ENCODE measurements around the gene PRUNE2. TPM values are rescaled to one million over a fixed set of nuclear protein-coding genes. Genes with fewer than 3 reads are reported as not detected.

PRUNE2 gene
- total and polyA plus RNA-seq, 9 donors, result 2.5 to 45.8 (median 13.7) TPM

DNA sequence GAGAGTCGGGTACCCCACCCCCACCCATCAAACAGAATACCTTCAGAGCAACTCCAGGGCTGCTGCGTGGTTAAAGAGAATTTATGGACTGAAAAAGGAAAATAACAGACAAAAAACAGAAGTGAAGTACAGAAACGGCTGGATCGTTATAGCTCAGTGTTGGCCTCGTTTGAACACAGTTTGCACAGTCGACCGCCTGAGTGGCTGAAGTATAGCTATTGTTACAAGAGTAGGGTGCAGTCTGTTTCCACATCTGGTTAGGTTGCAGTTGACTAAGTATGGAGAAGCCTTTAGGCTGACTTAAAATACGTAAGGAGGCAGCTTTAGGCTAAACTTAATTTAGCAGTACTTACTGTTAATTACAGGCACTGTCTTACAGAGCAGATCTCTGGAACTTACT is 325.7 kb downstream of the PRUNE2 start:
- Histone ChIP-seq H3K9me3 (no peaks in the 10 kb centered on the region), H3K4me1 (ENCODE audit: insufficient read depth) (no peaks in the 10 kb centered on the region), H3K27me3 (no peaks in the 10 kb centered on the region), H3K36me3 (no peaks in the 10 kb centered on the region), H3K4me3 (no peak overlapping the region), H3K27ac (no peak overlapping the region)
- intact Hi-C loops (cut with DNase I), result no loop called here
- no peak for TF ChIP-seq CTCF (IDR thresholded peaks at IDR 0.05)
- no peak for TF ChIP-seq EP300 (IDR thresholded peaks at IDR 0.05)
- TF ChIP-seq POLR2A (IDR thresholded peaks at IDR 0.05), result no peak
- 64 to 66% (median 65%) methylated on average over 8 of the region's 8 CpGs for WGBS, 3 donors
- DNase-seq, result no peak

GRCh38 chr9:76576344-76576743 is 329.6 kb downstream of the PRUNE2 start:
- intact Hi-C loops (cut with DNase I), result no loop called here
- TF ChIP-seq POLR2A (IDR thresholded peaks at IDR 0.05), result no peak
- TF ChIP-seq CTCF (IDR thresholded peaks at IDR 0.05), result no peak
- no peak for TF ChIP-seq EP300 (IDR thresholded peaks at IDR 0.05)
- no peak overlapping the region for H3K4me3 ChIP-seq
- H3K27ac ChIP-seq, result no peak overlapping the region
- WGBS, 3 donors, result 70 to 76% (median 71%) methylated on average over 5 of the region's 5 CpGs
- no peaks in the 10 kb centered on the region for H3K9me3 ChIP-seq
- H3K4me1 ChIP-seq (ENCODE audit: insufficient read depth), result no peaks in the 10 kb centered on the region
- H3K27me3 ChIP-seq, result no peaks in the 10 kb centered on the region
- H3K36me3 ChIP-seq, result no peaks in the 10 kb centered on the region
- no peak for DNase-seq

DNA sequence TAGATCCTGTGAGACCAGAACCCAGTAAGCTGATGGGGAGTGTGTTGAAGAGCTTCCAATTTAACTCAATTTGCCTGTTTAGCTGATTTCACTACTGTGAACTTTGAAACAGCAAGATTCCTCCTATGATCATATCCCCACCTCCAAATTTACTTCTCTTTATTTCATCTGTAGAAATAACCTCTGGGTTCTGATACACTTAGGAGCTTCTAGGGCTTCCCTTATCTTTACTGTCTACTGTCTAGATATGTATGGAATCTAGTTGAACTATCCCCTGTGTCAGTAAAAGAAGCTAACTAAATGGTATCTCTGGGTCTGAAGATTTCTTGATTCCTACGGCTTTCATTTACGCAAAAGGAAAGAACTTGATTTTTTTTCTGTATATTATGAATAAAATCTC is 330.2 kb downstream of the PRUNE2 start:
- TF ChIP-seq POLR2A (IDR thresholded peaks at IDR 0.05) (no peak), CTCF (IDR thresholded peaks at IDR 0.05) (no peak), EP300 (IDR thresholded peaks at IDR 0.05) (no peak)
- H3K27me3 ChIP-seq, result no peaks in the 10 kb centered on the region
- H3K9me3 ChIP-seq, result no peaks in the 10 kb centered on the region
- no peak overlapping the region for H3K4me3 ChIP-seq
- no peaks in the 10 kb centered on the region for H3K4me1 ChIP-seq (ENCODE audit: insufficient read depth)
- no peaks in the 10 kb centered on the region for H3K36me3 ChIP-seq
- no peak overlapping the region for H3K27ac ChIP-seq
- no peak for DNase-seq
- intact Hi-C loops (cut with DNase I), result no loop called here
- WGBS, 3 donors, result 91 to 96% (median 93%) methylated on average over 2 of the region's 2 CpGs

DNA sequence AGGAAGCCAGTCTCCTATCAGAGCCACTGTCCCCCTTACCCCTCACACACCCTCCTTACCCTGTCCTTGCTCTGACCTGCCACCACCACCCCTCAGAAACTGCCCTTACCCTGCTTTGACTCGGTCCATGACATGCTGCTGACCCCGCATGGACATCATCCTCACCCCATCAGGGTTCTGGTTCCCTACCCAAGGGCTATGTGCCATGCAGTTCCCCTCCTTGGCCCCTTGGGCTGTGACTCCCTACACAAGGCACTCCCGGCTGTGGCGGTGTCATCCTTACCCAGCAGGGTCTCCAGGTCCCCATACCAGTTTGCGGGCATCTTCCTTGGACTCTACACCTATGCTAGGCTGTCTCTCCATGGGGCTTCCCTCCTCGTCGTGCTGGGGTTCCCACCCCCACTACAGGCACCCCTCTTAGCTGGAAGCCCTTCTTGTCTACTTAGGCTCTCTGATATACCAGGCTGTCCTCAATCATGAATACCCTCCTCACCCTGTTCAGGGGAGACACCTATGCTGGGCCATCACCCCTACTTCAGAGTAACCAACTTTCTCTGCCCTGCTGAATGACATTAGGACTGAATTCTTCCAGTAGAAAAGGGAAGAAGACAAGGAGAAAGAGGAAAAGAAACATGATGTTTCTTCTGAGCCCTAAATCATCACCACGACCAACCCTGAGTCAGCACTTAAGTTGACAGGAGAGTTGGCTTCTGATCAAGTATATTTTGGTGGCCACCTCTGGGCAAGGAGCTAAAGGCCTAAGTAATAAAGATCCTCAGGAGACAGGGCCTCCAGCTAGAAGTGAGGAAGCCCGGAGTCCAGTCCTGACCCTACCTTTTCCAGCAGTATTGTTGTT is 331.8 kb downstream of the PRUNE2 start:
- Histone ChIP-seq H3K36me3 (no peaks in the 10 kb centered on the region), H3K9me3 (no peaks in the 10 kb centered on the region), H3K4me3 (no peak overlapping the region), H3K27me3 (no peaks in the 10 kb centered on the region), H3K4me1 (ENCODE audit: insufficient read depth) (no peaks in the 10 kb centered on the region), H3K27ac (no peak overlapping the region)
- TF ChIP-seq CTCF (IDR thresholded peaks at IDR 0.05), result no peak
- TF ChIP-seq EP300 (IDR thresholded peaks at IDR 0.05), result no peak
- TF ChIP-seq POLR2A (IDR thresholded peaks at IDR 0.05), result no peak
- no peak for DNase-seq
- 89% methylated on average over 9 of the region's 9 CpGs for WGBS, 3 donors
- intact Hi-C loops (cut with DNase I), result no loop called here
